Keratinocyte (primary cell): ENCODE data around the gene PFKP. TPM values are rescaled to one million over a fixed set of nuclear protein-coding genes. Genes with fewer than 3 reads are reported as not detected.

Experiments
- DNase-seq: peaks from one replicate; pipeline ENCODE4 v3.0.0-alpha.2; 2011; ENCODE audit warnings: low read depth, missing footprints, low spot score
- FAIRE-seq: peaks from 2 replicates; lab custom pipeline; 2011; peaks lifted over from hg19 to GRCh38; lab: Jason Lieb, UNC
- H2AFZ ChIP-seq: 2 replicates; pipeline ENCODE4 v1.6.0; 2012; ENCODE audit warnings: low read length, control low read depth, inconsistent platforms; ENCODE audit not compliant: control insufficient read depth
- H3K27ac ChIP-seq: 2 replicates; pipeline ENCODE4 v1.5.1; 2011; ENCODE audit warnings: low read length; ENCODE audit not compliant: control insufficient read depth, insufficient read depth
- H3K27me3 ChIP-seq: 3 replicates; pipeline ENCODE4 v1.6.0; 2011; ENCODE audit warnings: low read length; ENCODE audit not compliant: control insufficient read depth, insufficient read depth; ENCODE audit errors: extremely low read depth
- H3K36me3 ChIP-seq, 2 experiments: 2 replicates in 1 of 2; 3 replicates in 1 of 2; pipeline ENCODE4 v1.5.1; 2011; ENCODE audit warnings: low read length in 2 of 2, mild to moderate bottlenecking in 1 of 2; ENCODE audit not compliant: control insufficient read depth in 2 of 2, insufficient read depth in 2 of 2; ENCODE audit errors: extremely low read depth in 1 of 2
- H3K4me1 ChIP-seq: 3 replicates; pipeline ENCODE4 v1.5.1; 2011; ENCODE audit warnings: low read length; ENCODE audit not compliant: control insufficient read depth, insufficient read depth; ENCODE audit errors: extremely low read depth
- H3K4me2 ChIP-seq: 3 replicates; pipeline ENCODE4 v1.6.0; 2011; ENCODE audit warnings: low read depth, low read length; ENCODE audit not compliant: control insufficient read depth, insufficient read depth; ENCODE audit errors: extremely low read depth
- H3K4me3 ChIP-seq, 3 experiments: fragments of 200-600 bp in 1 of 3; sonication (generic) in 1 of 3; 2 replicates in 2 of 3; 3 replicates in 1 of 3; pipeline ENCODE4 v1.5.1; 2011 to 2016; ENCODE audit warnings: low read length in 3 of 3, mild to moderate bottlenecking in 3 of 3, control low read depth in 2 of 3, inconsistent platforms in 1 of 3, low read depth in 1 of 3, mixed read lengths in 1 of 3, mixed run types in 1 of 3, moderate library complexity in 1 of 3; ENCODE audit not compliant: control insufficient read depth in 2 of 3, insufficient read depth in 2 of 3; ENCODE audit errors: extremely low read depth in 1 of 3
- H3K79me2 ChIP-seq: 2 replicates; pipeline ENCODE4 v1.6.0; 2012; ENCODE audit warnings: low read length; ENCODE audit not compliant: control insufficient read depth, insufficient read depth
- H3K9ac ChIP-seq: 3 replicates; pipeline ENCODE4 v1.6.0; 2011; ENCODE audit warnings: low read length; ENCODE audit not compliant: control insufficient read depth, insufficient read depth; ENCODE audit errors: extremely low read depth
- H3K9me1 ChIP-seq: 3 replicates; pipeline ENCODE4 v1.6.0; 2011; ENCODE audit warnings: low read length; ENCODE audit not compliant: control insufficient read depth, insufficient read depth; ENCODE audit errors: extremely low read depth
- H3K9me3 ChIP-seq: 2 replicates; pipeline ENCODE4 v1.5.1; 2012; ENCODE audit warnings: low read depth, low read length; ENCODE audit not compliant: control insufficient read depth
- H4K20me1 ChIP-seq: 3 replicates; pipeline ENCODE4 v1.6.0; 2011; ENCODE audit warnings: low read length; ENCODE audit not compliant: control insufficient read depth, insufficient read depth; ENCODE audit errors: extremely low read depth
- EZH2 ChIP-seq: IDR thresholded peaks from one replicate; pipeline ENCODE4 v1.6.1; 2012; ENCODE audit warnings: inconsistent platforms, mild to moderate bottlenecking, low read length, moderate library complexity
- dilution Hi-C: fragments of 300-500 bp; cut with MboI; formaldehyde crosslinking; loops from one replicate; pipeline ENCODE4 v1.7.0; 2020; ENCODE audit warnings: low sequenced_read_pairs; ENCODE audit not compliant: extremely low pct_ligation_motif_present
- polyA plus RNA-seq, 5 experiments: library from polyadenylated mRNA; depleted of rRNA in 3 of 5; stranded (reverse) in 3 of 5; stranded (forward) in 1 of 5; unstranded in 1 of 5; fragments of >200 nt; gene quantifications; 1 replicate in 1 of 5; 2 replicates in 3 of 5; 3 replicates in 1 of 5; pipeline versions ENCODE4 v1.2.1 to v1.2.3, GENCODE V29; 2011 to 2012; ENCODE audit warnings: missing spikeins in 2 of 5, low read depth in 1 of 5, low replicate concordance in 1 of 5
- TF ChIP-seq, protein P1 (sequence below), 3 experiments: IDR thresholded peaks in 1 of 3; conservative IDR thresholded peaks in 1 of 3; optimal IDR thresholded peaks in 1 of 3; 2 replicates in 2 of 3; 3 replicates in 1 of 3; pipeline versions ENCODE3 to v1.5.1; 2011; ENCODE audit warnings: low read length in 3 of 3, mild to moderate bottlenecking in 3 of 3, moderate library complexity in 2 of 3, control low read depth in 1 of 3, inconsistent platforms in 1 of 3; ENCODE audit not compliant: insufficient read depth in 2 of 3; ENCODE audit errors: extremely low read depth in 1 of 3

Gene PFKP
- polyA plus RNA-seq, 1 donor (not counting 4 experiments of a cell fraction or from before 2014, with no cell fraction given): 117 TPM

DNA sequence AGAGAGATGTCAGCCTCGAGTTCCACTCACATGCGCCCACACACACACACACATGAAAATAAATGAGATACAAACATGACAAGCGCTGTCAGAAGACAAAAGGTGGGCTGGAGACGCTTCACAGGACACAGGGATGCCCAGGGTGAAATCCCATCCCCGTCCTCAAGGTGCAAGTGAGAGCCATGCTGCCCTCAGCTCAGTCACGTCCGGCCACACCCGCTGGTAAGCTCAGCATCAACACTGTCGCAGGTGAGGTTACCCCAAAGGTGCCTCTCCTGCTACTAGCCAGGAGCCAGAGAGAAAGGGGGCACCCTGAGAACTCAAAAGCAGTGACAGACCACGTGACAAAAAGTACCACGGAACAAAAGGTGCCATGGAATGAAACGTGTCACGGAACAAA lies 83.0 kb downstream of the PFKP start:
- no peak for DNase-seq
- H3K4me1 ChIP-seq: no peaks in the 10 kb centered on the region
- no peaks in the 10 kb centered on the region for H3K9me1 ChIP-seq
- peaks cover 50 to 56% of the 10 kb centered on the region in 2 experiments for H3K36me3 ChIP-seq
- H3K9ac ChIP-seq: no peak overlapping the region
- H3K27me3 ChIP-seq: no peaks in the 10 kb centered on the region
- no peak overlapping the region for H2AFZ ChIP-seq
- TF ChIP-seq EZH2: no peak
- TF ChIP-seq, protein P1, sequence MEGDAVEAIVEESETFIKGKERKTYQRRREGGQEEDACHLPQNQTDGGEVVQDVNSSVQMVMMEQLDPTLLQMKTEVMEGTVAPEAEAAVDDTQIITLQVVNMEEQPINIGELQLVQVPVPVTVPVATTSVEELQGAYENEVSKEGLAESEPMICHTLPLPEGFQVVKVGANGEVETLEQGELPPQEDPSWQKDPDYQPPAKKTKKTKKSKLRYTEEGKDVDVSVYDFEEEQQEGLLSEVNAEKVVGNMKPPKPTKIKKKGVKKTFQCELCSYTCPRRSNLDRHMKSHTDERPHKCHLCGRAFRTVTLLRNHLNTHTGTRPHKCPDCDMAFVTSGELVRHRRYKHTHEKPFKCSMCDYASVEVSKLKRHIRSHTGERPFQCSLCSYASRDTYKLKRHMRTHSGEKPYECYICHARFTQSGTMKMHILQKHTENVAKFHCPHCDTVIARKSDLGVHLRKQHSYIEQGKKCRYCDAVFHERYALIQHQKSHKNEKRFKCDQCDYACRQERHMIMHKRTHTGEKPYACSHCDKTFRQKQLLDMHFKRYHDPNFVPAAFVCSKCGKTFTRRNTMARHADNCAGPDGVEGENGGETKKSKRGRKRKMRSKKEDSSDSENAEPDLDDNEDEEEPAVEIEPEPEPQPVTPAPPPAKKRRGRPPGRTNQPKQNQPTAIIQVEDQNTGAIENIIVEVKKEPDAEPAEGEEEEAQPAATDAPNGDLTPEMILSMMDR (optimal IDR thresholded peaks at IDR 0.05 in 1 of 3, IDR thresholded peaks at IDR 0.05 in 1 of 3, conservative IDR thresholded peaks at IDR 0.05 in 1 of 3; ENCODE audit: extremely low read depth in 1 of 3, insufficient read depth in 2 of 3, low read length in 3 of 3): no peak
- H3K9me3 ChIP-seq: no peaks in the 10 kb centered on the region
- no peak overlapping the region for H3K27ac ChIP-seq
- H3K79me2 ChIP-seq: no peaks in the 10 kb centered on the region
- FAIRE-seq: no peak
- no peaks in the 10 kb centered on the region for H4K20me1 ChIP-seq
- H3K4me2 ChIP-seq: no peak overlapping the region
- dilution Hi-C loops: no loop called here
- no peak overlapping the region for H3K4me3 ChIP-seq

GRCh38 chr10:3150961-3151360 lies 83.6 kb downstream of the PFKP start:
- no peak overlapping the region for H2AFZ ChIP-seq
- DNase-seq (no peak), FAIRE-seq (no peak)
- no peaks in the 10 kb centered on the region for H3K79me2 ChIP-seq
- H3K4me2 ChIP-seq: no peak overlapping the region
- H3K9ac ChIP-seq: no peak overlapping the region
- no peaks in the 10 kb centered on the region for H3K9me1 ChIP-seq
- no peak overlapping the region for H3K27ac ChIP-seq
- peaks cover 53 to 57% of the 10 kb centered on the region in 2 experiments for H3K36me3 ChIP-seq
- no peak overlapping the region for H3K4me3 ChIP-seq
- dilution Hi-C loops: no loop called here
- H4K20me1 ChIP-seq: no peaks in the 10 kb centered on the region
- H3K9me3 ChIP-seq: no peaks in the 10 kb centered on the region
- H3K27me3 ChIP-seq: no peaks in the 10 kb centered on the region
- TF ChIP-seq, protein P1 (optimal IDR thresholded peaks at IDR 0.05 in 1 of 3, IDR thresholded peaks at IDR 0.05 in 1 of 3, conservative IDR thresholded peaks at IDR 0.05 in 1 of 3; ENCODE audit: extremely low read depth in 1 of 3, insufficient read depth in 2 of 3, low read length in 3 of 3): no peak
- TF ChIP-seq EZH2: no peak
- no peaks in the 10 kb centered on the region for H3K4me1 ChIP-seq
